ENCODE data around the gene ZIC4.

DNA sequence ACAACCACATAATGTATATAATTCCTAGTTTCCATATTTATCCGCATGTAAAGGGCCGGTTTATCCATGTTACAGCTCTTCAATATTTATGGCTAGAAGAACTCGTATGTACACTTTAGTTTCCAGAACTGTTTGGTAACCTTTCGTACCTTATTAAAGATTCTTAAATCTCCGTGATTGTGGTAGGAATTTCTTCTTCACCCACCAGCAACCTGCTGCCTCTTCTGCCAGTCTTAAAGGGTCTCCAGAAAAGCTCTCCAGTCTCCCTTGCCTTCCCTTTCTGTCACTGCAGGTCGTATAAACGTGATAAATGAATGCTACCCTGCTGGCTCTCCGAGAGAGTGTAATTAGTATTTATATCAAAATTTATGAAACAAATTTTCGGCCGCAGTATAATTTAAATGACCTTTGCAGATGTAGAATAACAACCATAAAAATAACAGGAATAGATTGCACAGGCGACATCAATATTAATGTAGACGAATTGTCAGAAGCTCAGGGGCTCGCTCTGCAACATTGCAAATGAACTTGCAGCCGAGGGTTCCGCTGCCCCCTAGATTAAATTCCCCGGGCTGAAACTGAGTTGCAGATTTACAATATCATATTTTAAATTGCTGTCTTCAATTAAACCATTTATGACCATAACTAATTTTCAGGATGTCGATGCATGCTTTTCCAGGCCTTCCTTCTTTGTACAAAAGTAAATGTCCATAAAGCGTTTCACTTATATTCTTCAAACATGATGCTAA is 8.2 kb upstream of the ZIC4 start:
- TF ChIP-seq, protein P1, sequence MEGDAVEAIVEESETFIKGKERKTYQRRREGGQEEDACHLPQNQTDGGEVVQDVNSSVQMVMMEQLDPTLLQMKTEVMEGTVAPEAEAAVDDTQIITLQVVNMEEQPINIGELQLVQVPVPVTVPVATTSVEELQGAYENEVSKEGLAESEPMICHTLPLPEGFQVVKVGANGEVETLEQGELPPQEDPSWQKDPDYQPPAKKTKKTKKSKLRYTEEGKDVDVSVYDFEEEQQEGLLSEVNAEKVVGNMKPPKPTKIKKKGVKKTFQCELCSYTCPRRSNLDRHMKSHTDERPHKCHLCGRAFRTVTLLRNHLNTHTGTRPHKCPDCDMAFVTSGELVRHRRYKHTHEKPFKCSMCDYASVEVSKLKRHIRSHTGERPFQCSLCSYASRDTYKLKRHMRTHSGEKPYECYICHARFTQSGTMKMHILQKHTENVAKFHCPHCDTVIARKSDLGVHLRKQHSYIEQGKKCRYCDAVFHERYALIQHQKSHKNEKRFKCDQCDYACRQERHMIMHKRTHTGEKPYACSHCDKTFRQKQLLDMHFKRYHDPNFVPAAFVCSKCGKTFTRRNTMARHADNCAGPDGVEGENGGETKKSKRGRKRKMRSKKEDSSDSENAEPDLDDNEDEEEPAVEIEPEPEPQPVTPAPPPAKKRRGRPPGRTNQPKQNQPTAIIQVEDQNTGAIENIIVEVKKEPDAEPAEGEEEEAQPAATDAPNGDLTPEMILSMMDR (IDR thresholded peaks at IDR 0.05): no peak
- TF ChIP-seq POLR2A (IDR thresholded peaks at IDR 0.05): no peak
